Stimulated activated CD4-positive, alpha-beta T cell treated with anti-CD3 and anti-CD28 coated beads, Interleukin-4, amount 100 ng/mL, for 1 hour (primary cell): ENCODE measurements around the gene SLC11A1.

Experiments used
- DNase-seq: peaks from one replicate; pipeline ENCODE4 v3.0.0-alpha.2; 2020

Gene SLC11A1

GRCh38 chr2:218437969-218438368 lies 55.9 kb downstream of the SLC11A1 start:
- no peak for DNase-seq

DNA sequence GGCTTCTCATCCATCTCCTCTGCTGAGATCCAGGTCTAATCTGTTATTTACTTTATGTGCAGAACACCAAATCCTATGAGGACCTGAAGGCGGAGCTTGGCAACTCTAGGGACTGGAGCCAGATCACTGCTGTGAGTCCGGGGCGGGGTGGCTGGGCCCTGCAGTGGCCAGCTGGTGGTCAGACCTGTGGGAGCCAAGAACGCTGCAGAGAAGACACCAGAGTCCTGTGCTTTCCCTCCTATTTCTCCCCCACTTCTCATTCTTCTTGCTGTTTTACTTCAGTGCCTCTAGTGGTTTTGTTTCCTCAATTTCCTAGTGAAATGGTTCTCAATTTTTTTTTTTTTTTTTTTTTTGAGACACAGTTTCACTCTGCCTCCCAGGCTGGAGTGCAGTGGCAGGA lies 56.5 kb downstream of the SLC11A1 start:
- DNase-seq = no peak

DNA sequence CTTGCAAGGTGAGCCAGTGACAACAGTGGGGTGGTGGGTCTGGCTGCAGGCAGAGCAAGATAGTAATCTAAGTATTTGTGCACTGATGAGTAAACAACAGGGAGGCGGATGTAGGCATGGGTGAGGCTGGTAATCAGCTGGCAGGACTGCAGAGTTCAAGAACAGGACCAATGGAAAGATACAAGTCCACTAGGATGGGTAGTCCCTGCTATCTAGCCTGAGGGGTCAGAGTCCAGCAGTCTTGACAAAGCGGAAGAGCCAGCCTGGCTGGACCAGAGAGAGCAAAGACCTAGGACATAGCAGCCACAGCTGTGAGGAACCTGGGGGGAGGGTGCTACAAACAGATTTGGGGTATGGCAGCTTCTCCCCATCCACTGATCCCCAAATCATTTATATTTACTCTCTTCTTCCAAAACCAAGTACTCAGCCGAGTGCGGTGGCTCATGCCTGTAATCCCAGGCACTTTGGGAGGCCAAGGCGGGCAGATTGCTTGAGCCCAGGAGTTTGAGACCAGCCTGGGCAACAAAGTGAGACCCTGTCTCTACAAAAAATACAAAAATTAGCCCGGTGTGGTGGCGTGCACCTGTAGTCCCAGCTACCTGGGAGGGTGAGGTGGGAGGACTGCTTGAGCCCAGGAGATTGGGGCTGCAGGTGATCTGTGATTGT lies 62.8 kb downstream of the SLC11A1 start:
- DNase-seq = no peak

DNA sequence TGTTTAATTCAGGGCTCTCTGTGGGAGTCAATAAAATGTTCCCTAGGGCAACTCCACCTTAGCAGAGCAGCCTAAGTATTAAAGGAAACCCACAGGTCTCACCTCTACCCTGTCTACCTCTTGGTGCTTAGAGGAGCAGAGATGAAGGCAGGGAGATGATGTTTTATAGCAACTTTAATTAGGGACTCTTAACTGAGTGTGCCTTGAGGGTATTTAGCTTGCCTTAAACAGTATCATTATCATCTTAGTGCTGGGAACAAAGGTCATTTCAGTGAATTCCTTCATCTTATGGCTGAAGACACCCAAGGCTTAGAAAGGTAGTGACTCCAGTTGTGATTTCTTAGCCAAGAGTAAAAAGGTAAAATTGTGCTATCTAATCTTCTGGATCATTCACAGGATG lies 63.5 kb downstream of the SLC11A1 start:
- DNase-seq = no peak
